Measurements from ENCODE around the gene RHOV. TPM values are rescaled to one million over a fixed set of nuclear protein-coding genes. Genes with fewer than 3 reads are reported as not detected.

RHOV gene
- polyA plus RNA-seq, 1 of the 3 experiments (the other 2 are of a cell fraction) = 0.62 TPM

GRCh38 chr15:40854161-40854560 is 19.9 kb downstream of the RHOV start:
- Histone ChIP-seq H3K9me3 (no peaks in the 10 kb centered on the region), H3K9me2 (no peaks in the 10 kb centered on the region), H3K4me3 (ENCODE audit: low read depth in 2 of 2, low read length in 1 of 2) (no peak overlapping the region), H2AFZ (ENCODE audit: low read depth) (no peak overlapping the region), H3F3A (replicated peaks; ENCODE audit: insufficient read depth) (peaks cover 3% of the 10 kb centered on the region), H4K20me1 (ENCODE audit: insufficient read depth) (no peaks in the 10 kb centered on the region), H3K4me1 (ENCODE audit: control insufficient read depth in 1 of 2, insufficient read depth in 2 of 2, low read depth in 1 of 2, low read length in 1 of 2) (peaks cover 0 to 3% of the 10 kb centered on the region in 2 experiments; a peak in 1 of 4 replicates), H3K36me3 (replicated peaks in 1 of 2; ENCODE audit: control insufficient read depth in 1 of 2, insufficient read depth in 2 of 2, low read length in 1 of 2) (no peaks in the 10 kb centered on the region), H3K27me3 (ENCODE audit: insufficient read depth) (no peaks in the 10 kb centered on the region), H3K27ac (ENCODE audit: low read depth in 2 of 2, low read length in 1 of 2) (no peak overlapping the region), H3K79me2 (ENCODE audit: insufficient read depth) (no peaks in the 10 kb centered on the region), H3K9ac (no peak overlapping the region), H3K4me2 (no peak overlapping the region)
- ChIA-PET POLR2A (no interaction called here), CTCF (no interaction called here)
- no peak for DNase-seq
- 87% methylated on average over 3 of the region's 10 CpGs for WGBS (ENCODE audit: low lambda C conversion rate)
- TF ChIP-seq REST (IDR thresholded peaks at IDR 0.05; ENCODE audit: low read depth, low read length) = no peak
- no peak for TF ChIP-seq EP300 (IDR thresholded peaks at IDR 0.05; ENCODE audit: borderline replicate concordance in 1 of 2, low read depth in 1 of 2, low read length in 1 of 2)
- TF ChIP-seq RAD21 (IDR thresholded peaks at IDR 0.05; ENCODE audit: low read length) = no peak
- TF ChIP-seq MXI1 (IDR thresholded peaks at IDR 0.05; ENCODE audit: low read depth, low read length) = no peak
- TF ChIP-seq EZH2phosphoT487 (IDR thresholded peaks at IDR 0.05; ENCODE audit: borderline replicate concordance, low read depth) = no peak
- TF ChIP-seq PBX3 (IDR thresholded peaks at IDR 0.05) = no peak
- no peak for TF ChIP-seq SIN3A (IDR thresholded peaks at IDR 0.05; ENCODE audit: borderline replicate concordance, low read depth, low read length)
- no peak for TF ChIP-seq CHD2 (IDR thresholded peaks at IDR 0.05; ENCODE audit: low read length, partially characterized antibody)
- no peak for TF ChIP-seq FOXM1 (IDR thresholded peaks at IDR 0.05; ENCODE audit: low read depth)
- TF ChIP-seq ELF1 (IDR thresholded peaks at IDR 0.05) = no peak
- no peak for TF ChIP-seq NRF1 (IDR thresholded peaks at IDR 0.05; ENCODE audit: low read depth, low read length)
- TF ChIP-seq TAF1 (IDR thresholded peaks at IDR 0.05; ENCODE audit: borderline replicate concordance, low read depth, low read length) = no peak

- Histone ChIP-seq H3K27me3 (ENCODE audit: insufficient read depth) (no peaks in the 10 kb centered on the region), H3K4me3 (ENCODE audit: low read depth in 2 of 2, low read length in 1 of 2) (no peak overlapping the region), H3K27ac (ENCODE audit: low read depth in 2 of 2, low read length in 1 of 2) (no peak overlapping the region), H3K36me3 (replicated peaks in 1 of 2; ENCODE audit: control insufficient read depth in 1 of 2, insufficient read depth in 2 of 2, low read length in 1 of 2) (no peaks in the 10 kb centered on the region), H2AFZ (ENCODE audit: low read depth) (no peak overlapping the region), H3K79me2 (ENCODE audit: insufficient read depth) (no peaks in the 10 kb centered on the region), H3K9me3 (no peaks in the 10 kb centered on the region), H3K4me2 (no peak overlapping the region), H3F3A (replicated peaks; ENCODE audit: insufficient read depth) (no peaks in the 10 kb centered on the region), H3K9me2 (no peaks in the 10 kb centered on the region), H4K20me1 (ENCODE audit: insufficient read depth) (no peaks in the 10 kb centered on the region), H3K4me1 (ENCODE audit: control insufficient read depth in 1 of 2, insufficient read depth in 2 of 2, low read depth in 1 of 2, low read length in 1 of 2) (peaks cover 0 to 3% of the 10 kb centered on the region in 2 experiments; a peak in 1 of 4 replicates), H3K9ac (no peak overlapping the region)
- no peak for DNase-seq
- CTCF ChIA-PET = no interaction called here
- WGBS (ENCODE audit: low lambda C conversion rate) = 73% methylated on average over 9 of the region's 16 CpGs
- POLR2A ChIA-PET = no interaction called here
- no peak for TF ChIP-seq ELF1 (IDR thresholded peaks at IDR 0.05)
- no peak for TF ChIP-seq YY1 (IDR thresholded peaks at IDR 0.05; ENCODE audit: low read depth)
- no peak for TF ChIP-seq SIN3A (IDR thresholded peaks at IDR 0.05; ENCODE audit: borderline replicate concordance, low read depth, low read length)
- TF ChIP-seq GABPA (IDR thresholded peaks at IDR 0.05; ENCODE audit: low read depth) = no peak
Observed at GRCh38 chr15:40853241-40853890, 20.7 kb downstream of the RHOV start.

All from SK-N-SH (cell line).